Kidney epithelial cell (primary cell): ENCODE data around the gene ABCA8. TPM values are rescaled to one million over a fixed set of nuclear protein-coding genes. Genes with fewer than 3 reads are reported as not detected.

Source experiments
- DNase-seq: peaks from one replicate; pipeline ENCODE4 v3.0.0-alpha.2; 2010; ENCODE audit warnings: low read depth
- H3K27me3 ChIP-seq: 2 replicates; pipeline ENCODE4 v1.6.0; 2011; ENCODE audit warnings: low read length; ENCODE audit not compliant: control insufficient read depth, insufficient read depth
- H3K36me3 ChIP-seq: 2 replicates; pipeline ENCODE4 v1.5.1; 2011; ENCODE audit warnings: low read length; ENCODE audit not compliant: control insufficient read depth, insufficient read depth
- H3K4me3 ChIP-seq: 2 replicates; pipeline ENCODE4 v1.5.1; 2011; ENCODE audit warnings: low read depth, mild to moderate bottlenecking, control low read depth, low read length
- total RNA-seq: library from RNA; depleted of rRNA; stranded (reverse); fragments of >200 nt; gene quantifications from 2 replicates; pipeline ENCODE4 v1.2.3, GENCODE V29; 2015
- TF ChIP-seq, protein P1 (sequence below): IDR thresholded peaks from 2 replicates; pipeline ENCODE4 v1.5.1; 2011; ENCODE audit warnings: mild to moderate bottlenecking, moderate library complexity, low read length, control low read depth, inconsistent platforms; ENCODE audit not compliant: insufficient read depth, poor library complexity, severe bottlenecking

The ABCA8 gene
- total RNA-seq, 1 donor from 2014 or later = not detected

DNA sequence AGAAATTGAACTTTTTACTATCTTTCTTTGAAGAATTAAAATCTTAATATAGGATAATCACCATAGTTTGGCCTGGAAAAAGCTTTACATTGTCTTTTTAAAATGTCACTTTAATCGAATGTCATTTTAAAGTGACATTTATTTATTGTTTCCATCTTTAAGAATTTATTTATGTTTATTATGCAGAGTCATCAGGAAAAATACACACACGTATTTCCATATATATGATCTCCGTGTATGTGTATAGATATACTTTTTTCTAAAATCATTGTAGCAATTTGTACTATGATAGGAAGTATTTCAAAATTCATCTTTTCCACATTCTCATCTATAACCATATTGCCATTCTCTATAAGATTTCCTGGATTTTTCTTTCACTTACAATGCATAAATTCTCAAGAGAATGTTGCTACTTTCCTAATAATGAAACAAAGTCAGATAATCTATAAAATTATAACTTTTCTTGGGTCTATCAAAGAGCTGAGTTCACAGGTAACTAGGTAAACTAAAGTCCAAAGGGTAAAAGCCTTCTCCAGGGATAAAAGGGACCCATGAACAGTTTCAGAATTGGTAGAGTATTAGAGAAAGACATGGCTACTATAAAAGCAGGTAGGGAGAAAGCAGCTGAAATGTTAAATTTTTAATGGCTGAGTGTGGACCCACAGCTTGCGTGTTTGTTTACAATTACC, 11.9 kb downstream of the ABCA8 start:
- Histone ChIP-seq H3K36me3 (no peaks in the 10 kb centered on the region), H3K27me3 (no peaks in the 10 kb centered on the region), H3K4me3 (no peak overlapping the region)
- no peak for DNase-seq
- TF ChIP-seq, protein P1, sequence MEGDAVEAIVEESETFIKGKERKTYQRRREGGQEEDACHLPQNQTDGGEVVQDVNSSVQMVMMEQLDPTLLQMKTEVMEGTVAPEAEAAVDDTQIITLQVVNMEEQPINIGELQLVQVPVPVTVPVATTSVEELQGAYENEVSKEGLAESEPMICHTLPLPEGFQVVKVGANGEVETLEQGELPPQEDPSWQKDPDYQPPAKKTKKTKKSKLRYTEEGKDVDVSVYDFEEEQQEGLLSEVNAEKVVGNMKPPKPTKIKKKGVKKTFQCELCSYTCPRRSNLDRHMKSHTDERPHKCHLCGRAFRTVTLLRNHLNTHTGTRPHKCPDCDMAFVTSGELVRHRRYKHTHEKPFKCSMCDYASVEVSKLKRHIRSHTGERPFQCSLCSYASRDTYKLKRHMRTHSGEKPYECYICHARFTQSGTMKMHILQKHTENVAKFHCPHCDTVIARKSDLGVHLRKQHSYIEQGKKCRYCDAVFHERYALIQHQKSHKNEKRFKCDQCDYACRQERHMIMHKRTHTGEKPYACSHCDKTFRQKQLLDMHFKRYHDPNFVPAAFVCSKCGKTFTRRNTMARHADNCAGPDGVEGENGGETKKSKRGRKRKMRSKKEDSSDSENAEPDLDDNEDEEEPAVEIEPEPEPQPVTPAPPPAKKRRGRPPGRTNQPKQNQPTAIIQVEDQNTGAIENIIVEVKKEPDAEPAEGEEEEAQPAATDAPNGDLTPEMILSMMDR = no peak

DNA sequence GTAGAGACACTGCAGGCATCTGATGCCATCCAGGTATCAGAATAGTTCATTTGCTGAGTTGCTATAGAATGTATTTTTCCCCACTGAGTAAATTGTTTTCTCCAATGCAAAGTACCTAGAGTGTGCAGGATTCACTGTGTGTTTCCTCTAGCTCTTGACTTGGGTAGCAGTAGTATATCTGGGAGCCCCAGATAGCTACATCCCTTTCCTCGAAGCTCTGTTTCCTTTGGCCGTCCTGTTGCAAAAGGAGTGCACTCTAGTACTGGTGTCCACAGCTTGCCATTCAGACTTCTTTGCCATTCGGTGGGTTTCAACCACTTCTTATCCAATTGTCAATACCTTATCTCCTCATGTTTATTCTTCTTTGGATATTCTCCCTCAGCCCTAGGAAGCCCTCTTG, 12.8 kb downstream of the ABCA8 start:
- DNase-seq = no peak
- no peaks in the 10 kb centered on the region for H3K27me3 ChIP-seq
- no peak overlapping the region for H3K4me3 ChIP-seq
- TF ChIP-seq, protein P1 = no peak
- H3K36me3 ChIP-seq = no peaks in the 10 kb centered on the region

DNA sequence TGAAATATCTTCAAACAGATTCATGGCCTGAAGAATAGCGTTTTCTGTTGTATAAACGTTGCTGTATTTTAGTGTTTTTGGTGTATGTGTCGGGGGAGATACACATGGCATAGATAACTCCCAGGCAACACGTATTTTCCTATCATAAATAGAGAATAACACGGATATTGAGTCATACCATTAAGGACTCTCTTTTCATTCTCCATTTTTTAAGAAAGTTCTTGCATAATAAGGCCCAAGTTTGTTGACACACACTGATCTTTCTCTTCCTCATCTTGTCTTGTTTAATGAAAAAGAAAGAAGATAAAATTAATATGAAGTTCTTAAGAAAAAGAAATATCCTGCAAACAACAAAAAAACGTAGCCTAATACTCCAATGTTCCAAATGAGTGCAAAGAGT, 13.4 kb downstream of the ABCA8 start:
- TF ChIP-seq, protein P1 = no peak
- no peak for DNase-seq
- Histone ChIP-seq H3K4me3 (no peak overlapping the region), H3K36me3 (no peaks in the 10 kb centered on the region), H3K27me3 (no peaks in the 10 kb centered on the region)

DNA sequence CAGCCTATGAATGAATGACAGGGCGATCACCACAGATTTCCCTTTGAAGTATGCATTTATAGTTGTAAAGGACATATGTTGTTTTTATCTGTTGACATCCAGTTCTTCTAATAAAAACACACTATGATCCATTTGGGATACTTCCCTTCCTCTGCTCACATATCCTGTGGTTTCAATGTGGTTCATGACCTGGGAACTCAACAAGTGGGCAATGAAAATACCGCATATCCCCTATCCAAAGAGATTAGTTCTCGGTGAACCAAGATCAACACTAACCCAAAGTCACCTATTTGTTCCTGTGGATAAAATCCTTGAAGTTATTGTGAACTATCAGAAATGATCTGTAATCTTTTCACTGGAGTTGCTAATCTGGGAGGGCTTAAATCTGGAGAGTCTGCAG, 16.0 kb downstream of the ABCA8 start:
- no peak for DNase-seq
- TF ChIP-seq, protein P1 = no peak
- Histone ChIP-seq H3K36me3 (no peaks in the 10 kb centered on the region), H3K27me3 (no peaks in the 10 kb centered on the region), H3K4me3 (no peak overlapping the region)

DNA sequence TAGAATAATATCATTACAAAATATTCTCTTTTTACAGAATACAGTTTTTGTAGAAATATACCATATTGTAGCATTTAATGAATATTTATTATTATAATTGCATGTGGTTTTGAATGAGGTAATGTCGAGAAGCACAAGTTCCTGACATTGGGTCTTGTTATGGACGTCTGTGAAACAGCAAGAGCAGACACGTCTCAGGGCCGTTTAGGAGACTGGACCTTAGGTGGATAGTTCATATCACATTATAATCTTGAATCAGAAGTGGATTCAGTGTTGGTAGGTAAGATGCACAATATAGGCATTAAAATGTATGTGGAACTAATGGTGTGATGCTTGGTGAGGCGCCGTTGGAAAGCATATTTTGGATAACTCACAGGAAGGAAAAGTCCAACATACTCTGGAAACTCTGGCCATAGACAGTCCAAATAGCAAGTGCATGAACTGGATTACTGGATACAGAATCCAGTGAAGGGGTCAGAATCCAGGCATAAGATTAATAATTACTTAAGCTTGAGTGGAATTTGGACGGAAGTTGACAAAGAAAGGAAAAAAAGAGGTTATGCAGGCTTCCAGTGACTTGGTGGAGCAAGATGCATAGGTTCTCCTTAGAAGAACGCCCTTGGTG, 17.2 kb downstream of the ABCA8 start:
- no peak for DNase-seq
- Histone ChIP-seq H3K36me3 (no peaks in the 10 kb centered on the region), H3K4me3 (no peak overlapping the region), H3K27me3 (no peaks in the 10 kb centered on the region)
- TF ChIP-seq, protein P1 = no peak

DNA sequence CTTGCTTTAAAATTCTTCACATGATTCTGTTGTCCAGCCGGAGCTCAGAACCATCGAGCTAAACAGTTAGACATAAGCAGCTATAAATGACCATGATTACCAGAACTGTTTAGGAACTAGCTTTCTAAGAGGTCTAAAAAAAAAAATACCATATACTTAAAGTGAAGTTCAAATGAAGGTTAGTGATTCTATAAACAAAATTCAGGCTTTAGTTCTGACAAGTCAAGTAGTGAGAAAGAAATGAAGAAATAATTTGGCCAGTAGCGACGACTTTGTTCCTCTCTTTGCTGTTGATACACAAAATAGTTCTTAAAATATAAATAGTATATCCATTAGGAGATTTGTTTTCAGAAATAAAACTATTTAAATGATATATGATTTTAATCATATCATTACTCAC, 27.7 kb downstream of the ABCA8 start:
- Histone ChIP-seq H3K4me3 (no peak overlapping the region), H3K36me3 (no peaks in the 10 kb centered on the region), H3K27me3 (no peaks in the 10 kb centered on the region)
- no peak for DNase-seq
- TF ChIP-seq, protein P1 = no peak
